CD4-positive, CD25-positive, alpha-beta regulatory T cell (primary cell): ENCODE data around the gene NUTF2. TPM values are rescaled to one million over a fixed set of nuclear protein-coding genes. Genes with fewer than 3 reads are reported as not detected.

ENCODE experiments used
- ATAC-seq, 2 donors: fragments of 150-1000 bp; cut with Tn5 transposase; one replicate each; pipeline ENCODE4 v1.10.0; 2021; ENCODE audit warnings: low read depth in 2 of 2, moderate number of reproducible peaks in 2 of 2, moderate library complexity in 1 of 2
- DNase-seq, 3 donors: peaks; one replicate each; pipeline versions ENCODE4 v3.0.0 to v3.0.0-alpha.2; 2012 to 2022; ENCODE audit warnings: mixed read lengths in 1 of 3
- H3K27ac ChIP-seq: one replicate; pipeline ENCODE4 v1.7.0; 2013; ENCODE audit warnings: mild to moderate bottlenecking, low read length; ENCODE audit not compliant: insufficient read depth, poor library complexity, severe bottlenecking
- H3K27me3 ChIP-seq: one replicate; pipeline ENCODE4 v1.7.0; 2013; ENCODE audit warnings: low read length; ENCODE audit not compliant: control insufficient read depth, insufficient read depth
- H3K36me3 ChIP-seq: one replicate; pipeline ENCODE4 v1.7.0; 2013; ENCODE audit warnings: mild to moderate bottlenecking, low read length, moderate library complexity; ENCODE audit not compliant: control insufficient read depth, insufficient read depth
- H3K4me1 ChIP-seq: 2 replicates; pipeline ENCODE4 v1.7.0; 2013; ENCODE audit warnings: mild to moderate bottlenecking, low read length; ENCODE audit not compliant: insufficient read depth, control insufficient read depth, poor library complexity, severe bottlenecking
- H3K4me3 ChIP-seq: one replicate; pipeline ENCODE4 v1.7.0; 2013; ENCODE audit warnings: low read depth, mild to moderate bottlenecking, low read length, moderate library complexity
- H3K9me3 ChIP-seq, 2 experiments: 1 replicate in 1 of 2; 2 replicates in 1 of 2; pipeline ENCODE4 v1.7.0; 2013; ENCODE audit warnings: low read length in 2 of 2, mild to moderate bottlenecking in 1 of 2, moderate library complexity in 1 of 2; ENCODE audit not compliant: control insufficient read depth in 2 of 2
- H3K27ac Mint-ChIP-seq, 3 donors: one replicate each; pipeline ENCODE4 v1.8.0; 2020 to 2022; ENCODE audit warnings: mild to moderate bottlenecking in 3 of 3, mixed read lengths in 3 of 3, moderate library complexity in 2 of 3
- H3K27me3 Mint-ChIP-seq: one replicate; pipeline ENCODE4 v1.8.0; 2022; ENCODE audit warnings: mild to moderate bottlenecking, mixed read lengths
- H3K36me3 Mint-ChIP-seq: one replicate; pipeline ENCODE4 v1.8.0; 2020; ENCODE audit warnings: mixed read lengths
- H3K4me1 Mint-ChIP-seq, 4 donors: one replicate each; pipeline ENCODE4 v1.8.0; 2020 to 2022; ENCODE audit warnings: mixed read lengths in 4 of 4, mild to moderate bottlenecking in 1 of 4
- H3K4me3 Mint-ChIP-seq, 4 donors: one replicate each; pipeline ENCODE4 v1.8.0; 2020 to 2022; ENCODE audit warnings: mild to moderate bottlenecking in 4 of 4, mixed read lengths in 4 of 4, moderate library complexity in 3 of 4
- H3K9me3 Mint-ChIP-seq, 7 donors: one replicate each; pipeline ENCODE4 v1.8.0; 2020 to 2022; ENCODE audit warnings: mixed read lengths in 7 of 7, mild to moderate bottlenecking in 3 of 7, moderate library complexity in 2 of 7
- polyA plus RNA-seq, 4 donors: library from polyadenylated mRNA; unstranded; fragments of 300-500 nt; fragmentation: Illumina TruSeq; gene quantifications; one replicate each; pipeline ENCODE4 v1.2.3, GENCODE V29; 2021
- total RNA-seq: library from RNA; stranded (reverse); gene quantifications from one replicate; pipeline ENCODE4 v1.2.3, GENCODE V29; 2022

Gene NUTF2
- total and polyA plus RNA-seq, 5 donors from 2014 or later = 48.5 to 158 (median 124) TPM

GRCh38 chr16:67847064-67847861, 530 bp downstream of the NUTF2 start, which contains the start of gene CENPT:
TSS of gene CENPT (minus strand) at chr16:67847693. CDS start at chr16:67833859, 13,834 bp downstream.
- H3K36me3 Mint-ChIP-seq = no peaks in the 10 kb centered on the region
- peak within 1 kb of the TSS; percentile 80 for H3K4me3 ChIP-seq
- H3K27me3 Mint-ChIP-seq = no peaks in the 10 kb centered on the region
- no peaks in the 10 kb centered on the region for H3K36me3 ChIP-seq
- no peaks in the 10 kb centered on the region for H3K9me3 ChIP-seq
- peaks cover 50% of the 10 kb centered on the region for H3K4me1 ChIP-seq
- H3K4me1 Mint-ChIP-seq = peaks cover 13 to 59% (median 32%) of the 10 kb centered on the region in 4 donors
- ATAC-seq (peak; percentile 37 to 43), DNase-seq (peak in 1 of 3 donors; percentile 72)
- H3K27ac Mint-ChIP-seq = peak within 1 kb of the TSS; percentile 82 to 93 (median 92)
- H3K4me3 Mint-ChIP-seq = peak within 1 kb of the TSS; percentile 88 to 95 (median 90)
- H3K9me3 Mint-ChIP-seq = no peaks in the 10 kb centered on the region
- H3K27me3 ChIP-seq = no peaks in the 10 kb centered on the region
- peak within 1 kb of the TSS; percentile 97 for H3K27ac ChIP-seq

DNA sequence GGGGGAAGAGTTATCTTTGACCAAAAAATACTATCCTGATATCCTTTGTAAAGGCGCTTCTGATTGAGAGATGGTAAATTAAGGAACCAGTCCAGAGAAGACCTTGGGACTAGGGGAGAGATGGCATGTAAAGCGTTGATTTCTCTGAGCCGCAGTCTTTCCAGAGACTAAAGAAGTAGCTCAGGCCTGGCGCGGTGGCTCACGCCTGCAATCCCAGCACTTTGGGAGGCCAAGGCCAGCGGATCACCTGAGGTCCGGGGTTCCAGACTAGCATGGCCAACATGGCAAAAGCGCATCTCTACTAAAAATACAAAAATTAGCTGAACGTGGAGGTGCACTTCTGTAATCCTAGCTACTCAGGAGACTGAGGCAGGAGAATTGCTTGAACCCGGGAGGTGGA, 1.4 kb downstream of the NUTF2 start:
- no peaks in the 10 kb centered on the region for H3K9me3 Mint-ChIP-seq
- Histone ChIP-seq H3K27ac (no peak overlapping the region), H3K4me1 (peaks cover 48% of the 10 kb centered on the region), H3K36me3 (no peaks in the 10 kb centered on the region), H3K4me3 (peak overlapping the region; percentile 33), H3K27me3 (no peaks in the 10 kb centered on the region), H3K9me3 (no peaks in the 10 kb centered on the region)
- peak overlapping the region in 2 of 3 donors; percentile 5 to 78 for H3K27ac Mint-ChIP-seq
- ATAC-seq (no peak), DNase-seq (no peak)
- peaks cover 13 to 55% (median 28%) of the 10 kb centered on the region in 4 donors for H3K4me1 Mint-ChIP-seq
- H3K27me3 Mint-ChIP-seq = no peaks in the 10 kb centered on the region
- peak overlapping the region; percentile 86 to 94 (median 90) for H3K4me3 Mint-ChIP-seq
- no peaks in the 10 kb centered on the region for H3K36me3 Mint-ChIP-seq

DNA sequence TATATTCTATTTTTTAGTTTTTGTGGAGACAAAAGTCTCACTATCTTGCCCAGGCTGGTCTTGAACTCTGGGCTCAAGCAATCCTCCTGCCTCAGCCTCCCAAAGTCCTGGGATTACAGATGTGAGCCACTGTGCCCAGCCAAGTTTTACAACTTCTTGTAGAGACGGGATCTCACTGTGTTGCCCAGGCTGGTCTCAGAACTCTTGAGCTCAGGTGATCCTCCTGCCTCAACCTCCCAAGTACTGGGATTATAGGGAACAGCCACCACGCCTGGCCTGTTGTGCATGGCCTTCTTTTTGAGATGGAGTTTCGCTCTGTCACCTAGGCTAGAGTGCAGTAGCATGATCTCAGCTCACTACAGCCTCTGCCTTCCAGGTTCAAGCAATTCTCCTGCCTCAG, 6.9 kb downstream of the NUTF2 start:
- H3K36me3 Mint-ChIP-seq = peaks cover 4% of the 10 kb centered on the region
- ATAC-seq = no peak
- H3K4me3 Mint-ChIP-seq = no peak overlapping the region
- no peaks in the 10 kb centered on the region for H3K4me1 ChIP-seq
- no peak for DNase-seq
- no peaks in the 10 kb centered on the region for H3K9me3 Mint-ChIP-seq
- no peaks in the 10 kb centered on the region for H3K27me3 Mint-ChIP-seq
- H3K36me3 ChIP-seq = no peaks in the 10 kb centered on the region
- no peak overlapping the region for H3K4me3 ChIP-seq
- peaks cover 4 to 49% (median 19%) of the 10 kb centered on the region in 4 donors for H3K4me1 Mint-ChIP-seq
- no peaks in the 10 kb centered on the region for H3K9me3 ChIP-seq
- no peak overlapping the region for H3K27ac Mint-ChIP-seq
- no peaks in the 10 kb centered on the region for H3K27me3 ChIP-seq
- no peak overlapping the region for H3K27ac ChIP-seq

DNA sequence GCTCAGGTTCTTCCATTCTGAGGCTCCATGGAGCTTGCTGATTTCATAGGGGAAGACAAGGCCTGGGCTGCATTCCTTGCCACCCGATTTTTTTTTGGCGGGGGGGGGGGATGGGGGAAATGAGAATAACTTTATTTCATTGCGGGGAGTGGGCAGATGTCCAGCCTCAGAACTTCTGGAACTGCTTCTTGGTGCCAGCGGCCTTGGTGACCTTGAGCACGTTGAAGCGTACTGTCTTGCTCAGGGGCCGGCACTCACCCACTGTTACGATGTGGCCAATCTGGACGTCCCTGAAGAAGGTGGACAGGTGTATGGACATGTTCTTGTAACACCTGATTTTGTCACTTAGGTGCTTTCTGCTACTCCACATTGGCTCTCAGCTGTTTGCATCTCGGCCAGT, 9.1 kb downstream of the NUTF2 start:
- H3K9me3 Mint-ChIP-seq = no peaks in the 10 kb centered on the region

DNA sequence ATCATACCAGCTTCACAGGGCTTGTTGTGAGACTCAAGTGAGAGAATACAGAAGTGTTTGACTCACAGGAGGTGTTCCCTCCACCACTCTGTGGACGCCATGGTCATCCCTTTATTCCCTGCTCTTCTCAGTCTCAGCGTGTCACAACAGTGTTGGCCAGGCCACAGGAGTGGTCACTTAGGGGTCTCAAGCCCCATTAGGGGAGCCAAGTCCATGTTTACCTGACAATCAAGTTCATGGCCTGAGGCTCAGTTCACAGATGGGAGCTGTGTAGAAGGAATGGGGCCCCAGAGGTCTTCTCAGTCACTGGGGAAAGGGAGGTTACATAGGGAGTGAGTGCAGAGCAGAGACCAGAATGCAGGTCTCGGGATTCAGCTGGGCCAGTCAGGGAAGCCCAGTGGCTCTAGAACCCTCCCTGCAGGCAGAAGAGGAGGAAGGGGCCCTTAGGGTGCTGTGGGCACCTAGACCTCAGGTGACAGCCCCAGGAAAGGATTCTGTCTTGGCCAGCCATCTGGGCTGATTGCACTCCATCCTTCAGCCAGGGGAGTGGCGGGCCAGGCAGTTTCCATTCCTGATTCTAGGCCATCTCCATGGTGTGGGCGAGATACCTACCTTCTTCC, 10.3 kb downstream of the NUTF2 start:
- H3K9me3 ChIP-seq = no peaks in the 10 kb centered on the region
- no peaks in the 10 kb centered on the region for H3K27me3 Mint-ChIP-seq
- ATAC-seq (no peak), DNase-seq (no peak)
- H3K9me3 Mint-ChIP-seq = no peaks in the 10 kb centered on the region
- H3K4me3 Mint-ChIP-seq = peak overlapping the region in 1 of 4 donors; percentile 75
- no peak overlapping the region for H3K27ac ChIP-seq
- H3K4me3 ChIP-seq = no peak overlapping the region
- H3K36me3 Mint-ChIP-seq = peaks cover 9% of the 10 kb centered on the region
- H3K27ac Mint-ChIP-seq = peak overlapping the region in 1 of 3 donors; percentile 79
- H3K36me3 ChIP-seq = no peaks in the 10 kb centered on the region
- H3K27me3 ChIP-seq = no peaks in the 10 kb centered on the region
- peaks cover 4 to 46% (median 18%) of the 10 kb centered on the region in 4 donors for H3K4me1 Mint-ChIP-seq
- no peaks in the 10 kb centered on the region for H3K4me1 ChIP-seq

More for the DNA sequence above, 9.1 kb downstream of the NUTF2 start:
- H3K27me3 ChIP-seq = no peaks in the 10 kb centered on the region
- H3K36me3 Mint-ChIP-seq = peaks cover 7% of the 10 kb centered on the region
- no peak overlapping the region for H3K4me3 ChIP-seq
- DNase-seq = no peak
- H3K4me3 Mint-ChIP-seq = no peak overlapping the region
- no peaks in the 10 kb centered on the region for H3K9me3 ChIP-seq
- H3K4me1 Mint-ChIP-seq = peaks cover 4 to 36% (median 17%) of the 10 kb centered on the region in 4 donors
- H3K36me3 ChIP-seq = no peaks in the 10 kb centered on the region
- no peaks in the 10 kb centered on the region for H3K27me3 Mint-ChIP-seq
- H3K27ac ChIP-seq = no peak overlapping the region
- ATAC-seq = no peak
- no peaks in the 10 kb centered on the region for H3K4me1 ChIP-seq
- no peak overlapping the region for H3K27ac Mint-ChIP-seq

GRCh38 chr16:67857547-67858233, 11.0 kb downstream of the NUTF2 start:
- DNase-seq (no peak), ATAC-seq (peak; percentile 71 to 74)
- no peaks in the 10 kb centered on the region for H3K9me3 ChIP-seq
- Mint-ChIP-seq H3K36me3 (peaks cover 9% of the 10 kb centered on the region), H3K9me3 (no peaks in the 10 kb centered on the region), H3K27me3 (no peaks in the 10 kb centered on the region), H3K4me1 (peaks cover 4 to 47% (median 20%) of the 10 kb centered on the region in 4 donors), H3K27ac (peak overlapping the region; percentile 72 to 79 (median 75)), H3K4me3 (peak overlapping the region in 2 of 4 donors; percentile 28 to 75)
- no peaks in the 10 kb centered on the region for H3K36me3 ChIP-seq
- H3K27me3 ChIP-seq = no peaks in the 10 kb centered on the region
- no peak overlapping the region for H3K27ac ChIP-seq
- H3K4me3 ChIP-seq = no peak overlapping the region
- H3K4me1 ChIP-seq = no peaks in the 10 kb centered on the region

DNA sequence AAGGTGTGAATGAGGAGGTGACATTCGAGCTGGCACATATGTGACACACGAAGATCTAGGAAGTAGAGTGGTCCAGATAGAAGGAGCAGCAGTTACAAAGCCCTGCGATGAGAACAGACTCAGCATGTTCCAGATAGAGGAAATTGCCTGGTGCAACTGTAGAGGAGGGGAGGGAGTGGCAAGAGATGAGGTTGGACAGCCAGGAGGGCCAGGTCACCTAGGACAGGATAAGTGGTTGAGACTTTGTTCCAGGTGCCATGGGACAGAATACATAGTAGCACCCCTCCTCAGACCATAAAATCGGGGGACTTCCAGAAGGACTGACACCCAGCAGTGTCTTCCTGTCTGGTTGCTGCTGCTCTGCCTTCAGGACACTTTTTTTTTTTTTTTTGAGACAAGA, 11.8 kb downstream of the NUTF2 start:
- H3K9me3 ChIP-seq = no peaks in the 10 kb centered on the region
- no peak for ATAC-seq
- no peaks in the 10 kb centered on the region for H3K27me3 Mint-ChIP-seq
- peaks cover 9% of the 10 kb centered on the region for H3K36me3 Mint-ChIP-seq
- no peaks in the 10 kb centered on the region for H3K27me3 ChIP-seq
- no peak overlapping the region for H3K27ac ChIP-seq
- no peaks in the 10 kb centered on the region for H3K36me3 ChIP-seq
- no peaks in the 10 kb centered on the region for H3K9me3 Mint-ChIP-seq
- peaks cover 4 to 47% (median 20%) of the 10 kb centered on the region in 4 donors for H3K4me1 Mint-ChIP-seq
- no peaks in the 10 kb centered on the region for H3K4me1 ChIP-seq
- peak overlapping the region; percentile 63 to 79 (median 72) for H3K27ac Mint-ChIP-seq
- peak overlapping the region in 1 of 4 donors; percentile 75 for H3K4me3 Mint-ChIP-seq
- no peak for DNase-seq
- H3K4me3 ChIP-seq = no peak overlapping the region
